ENCODE results near the gene BTBD16. TPM values are rescaled to one million over a fixed set of nuclear protein-coding genes. Genes with fewer than 3 reads are reported as not detected.

Gene BTBD16
- total RNA-seq, 1 donor from 2014 or later: 51.2 TPM

GRCh38 chr10:122311716-122312115 lies 40.6 kb downstream of the BTBD16 start:
- no peak for DNase-seq (ENCODE audit: low spot score)

GRCh38 chr10:122316224-122316884 lies 45.3 kb downstream of the BTBD16 start:
- no peak for DNase-seq (ENCODE audit: low spot score)

GRCh38 chr10:122321960-122322359 lies 50.9 kb downstream of the BTBD16 start:
- DNase-seq (ENCODE audit: low spot score): no peak

- DNase-seq (ENCODE audit: low spot score): no peak
Measured at GRCh38 chr10:122323189-122323588, 52.1 kb downstream of the BTBD16 start.

GRCh38 chr10:122323941-122324675 lies 53.0 kb downstream of the BTBD16 start:
- no peak for DNase-seq (ENCODE audit: low spot score)

GRCh38 chr10:122325235-122325634 lies 54.1 kb downstream of the BTBD16 start:
- no peak for DNase-seq (ENCODE audit: low spot score)

GRCh38 chr10:122326385-122326784 lies 55.3 kb downstream of the BTBD16 start:
- DNase-seq (ENCODE audit: low spot score): no peak

- no peak for DNase-seq (ENCODE audit: low spot score)
Measured at GRCh38 chr10:122326806-122327205, 55.7 kb downstream of the BTBD16 start.

GRCh38 chr10:122327237-122328206 lies 56.4 kb downstream of the BTBD16 start:
- no peak for DNase-seq (ENCODE audit: low spot score)

GRCh38 chr10:122328676-122329075 lies 57.6 kb downstream of the BTBD16 start:
- DNase-seq (ENCODE audit: low spot score): no peak

- no peak for DNase-seq (ENCODE audit: low spot score)
Measured at GRCh38 chr10:122329416-122329815, 58.3 kb downstream of the BTBD16 start.

- DNase-seq (ENCODE audit: low spot score): no peak
Measured at GRCh38 chr10:122331100-122331499, 60.0 kb downstream of the BTBD16 start.

- DNase-seq (ENCODE audit: low spot score): no peak
Measured at GRCh38 chr10:122331615-122332446, 60.7 kb downstream of the BTBD16 start.

- DNase-seq (ENCODE audit: low spot score): no peak
Measured at GRCh38 chr10:122333037-122333436, 61.9 kb downstream of the BTBD16 start.

- no peak for DNase-seq (ENCODE audit: low spot score)
Measured at GRCh38 chr10:122336332-122336731, 65.2 kb downstream of the BTBD16 start.

- no peak for DNase-seq (ENCODE audit: low spot score)
Measured at GRCh38 chr10:122336961-122337360, 65.9 kb downstream of the BTBD16 start.

GRCh38 chr10:122338609-122339441 lies 67.7 kb downstream of the BTBD16 start:
- no peak for DNase-seq (ENCODE audit: low spot score)

- DNase-seq (ENCODE audit: low spot score): no peak
Measured at GRCh38 chr10:122341141-122341810, 70.2 kb downstream of the BTBD16 start.

GRCh38 chr10:122342293-122343134 lies 71.4 kb downstream of the BTBD16 start:
- DNase-seq (ENCODE audit: low spot score): peak; percentile 53

Data from ureter (tissue), 1 donor.